Measurements from ENCODE around the gene GRIN2A. TPM values are rescaled to one million over a fixed set of nuclear protein-coding genes. Genes with fewer than 3 reads are reported as not detected.

GRIN2A gene
- total and polyA plus RNA-seq, 2 donors (not counting 3 experiments of a cell fraction or from before 2014, with no cell fraction given) = not detected

DNA sequence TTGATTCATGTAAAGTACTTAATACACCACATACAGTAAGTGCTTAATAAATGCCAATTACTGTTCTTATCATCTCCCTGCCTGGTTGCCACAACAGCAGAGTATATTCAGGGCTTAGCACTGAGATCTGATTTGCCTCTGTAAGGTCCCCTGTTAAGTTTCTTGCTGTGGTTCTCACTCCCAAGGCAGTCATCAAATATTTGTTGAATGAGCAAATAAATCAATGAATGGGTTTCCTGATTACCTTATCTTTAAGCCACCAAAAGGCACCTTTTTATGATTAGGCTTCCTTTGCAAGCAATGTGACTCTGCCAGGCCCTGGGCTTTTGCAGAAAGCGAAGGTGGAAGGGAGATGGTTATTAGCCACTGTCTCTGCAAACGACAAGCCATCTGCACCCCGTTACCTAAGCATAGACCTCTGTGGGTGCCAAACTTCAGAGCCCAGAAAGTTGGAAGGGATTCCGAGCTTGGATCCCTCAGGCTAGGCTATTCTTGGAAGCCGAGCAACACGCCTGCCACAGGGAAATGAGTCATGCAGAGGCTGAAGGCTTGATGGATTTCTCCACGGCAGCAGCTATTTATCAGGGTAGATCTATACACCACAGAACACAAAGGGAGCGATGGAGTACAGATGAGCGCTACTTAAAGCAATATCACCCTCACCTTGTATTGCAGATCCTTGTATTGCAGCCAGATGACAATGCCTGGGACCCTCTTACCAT lies 102.0 kb downstream of the GRIN2A start:
- Histone ChIP-seq H3K27me3 (ENCODE audit: control insufficient read depth in 2 of 2, insufficient read depth in 2 of 2, low read length in 2 of 2) (peaks cover 0 to 2% of the 10 kb centered on the region in 2 experiments), H3K79me2 (ENCODE audit: control insufficient read depth, insufficient read depth, low read length) (no peaks in the 10 kb centered on the region), H3K4me1 (ENCODE audit: control insufficient read depth, extremely low read depth, insufficient read depth, low read length) (peaks cover 9% of the 10 kb centered on the region), H2AFZ (ENCODE audit: low read depth, low read length) (no peak overlapping the region), H3K4me2 (ENCODE audit: insufficient read depth, low read length) (no peak overlapping the region), H3K9ac (replicated peaks; ENCODE audit: extremely low read depth, insufficient read depth, low read length) (no peak overlapping the region), H3K9me3 (replicated peaks; ENCODE audit: control insufficient read depth, insufficient read depth, low read length) (no peaks in the 10 kb centered on the region), H4K20me1 (replicated peaks; ENCODE audit: control insufficient read depth, extremely low read depth, insufficient read depth, low read length) (no peaks in the 10 kb centered on the region), H3K9me1 (replicated peaks; ENCODE audit: control insufficient read depth, extremely low read depth, insufficient read depth, low read length) (no peaks in the 10 kb centered on the region), H3K27ac (ENCODE audit: insufficient read depth, low read depth, low read length) (no peak overlapping the region), H3K4me3 (replicated peaks in 1 of 3; ENCODE audit: insufficient read depth in 1 of 3, low read depth in 1 of 3, low read length in 3 of 3) (no peak overlapping the region), H3K36me3 (ENCODE audit: control insufficient read depth in 2 of 2, extremely low read depth in 1 of 2, insufficient read depth in 2 of 2, low read length in 2 of 2) (no peaks in the 10 kb centered on the region)
- ChIA-PET CTCF (no interaction called here), POLR2A (no interaction called here)
- BruUV-seq (replicated peaks) = no TSS peak
- intact Hi-C loops (cut with micrococcal nuclease) (no loop called here), dilution Hi-C loops (cut with MboI; ENCODE audit: extremely low pct_ligation_motif_present, low sequenced_read_pairs) (no loop called here)
- no peak for FAIRE-seq
- DNase-seq (ENCODE audit: low read depth, low spot score) = peak; percentile 73
- no peak for TF ChIP-seq EZH2 (IDR thresholded peaks at IDR 0.05; ENCODE audit: borderline replicate concordance, low read depth, low read length, severe bottlenecking)
- no peak for TF ChIP-seq MAX (IDR thresholded peaks at IDR 0.05; ENCODE audit: insufficient read depth, insufficient read length)
- TF ChIP-seq POLR2A (IDR thresholded peaks at IDR 0.05; ENCODE audit: low read depth, low read length) = no peak
- no peak for TF ChIP-seq POLR2AphosphoS5 (IDR thresholded peaks at IDR 0.05; ENCODE audit: insufficient read depth, low read depth, low read length)
- peak; percentile 11 for TF ChIP-seq JUN (IDR thresholded peaks at IDR 0.05; ENCODE audit: borderline replicate concordance, insufficient read depth, insufficient read length, low read depth)
- peak; percentile 74 for TF ChIP-seq GATA2 (IDR thresholded peaks at IDR 0.05; ENCODE audit: insufficient read depth, insufficient read length, low read depth, low read length)
- TF ChIP-seq CTCF (IDR thresholded peaks at IDR 0.05; ENCODE audit: extremely low read depth in 1 of 2, insufficient read depth in 1 of 2, low read depth in 1 of 2, low read length in 2 of 2) = no peak
- peak; percentile 62 for TF ChIP-seq FOS (IDR thresholded peaks at IDR 0.05; ENCODE audit: borderline replicate concordance, insufficient read depth, low read length)
- TF ChIP-seq MYC (IDR thresholded peaks at IDR 0.05; ENCODE audit: low read depth, low read length) = no peak
